ENCODE results near the gene LSMEM2. TPM values are rescaled to one million over a fixed set of nuclear protein-coding genes. Genes with fewer than 3 reads are reported as not detected.
A peak's percentile ranks its signal among the peaks of the same experiment; 100 is the strongest.
"Not testable (repeated sequence)": the region's sequence is repeated elsewhere in the genome, so short reads cannot be mapped to it uniquely, and the experiment has no call there.

LSMEM2 gene
- total and polyA plus RNA-seq, 8 donors: 0.15 to 0.61 (median 0.41) TPM; not detected in 1

DNA sequence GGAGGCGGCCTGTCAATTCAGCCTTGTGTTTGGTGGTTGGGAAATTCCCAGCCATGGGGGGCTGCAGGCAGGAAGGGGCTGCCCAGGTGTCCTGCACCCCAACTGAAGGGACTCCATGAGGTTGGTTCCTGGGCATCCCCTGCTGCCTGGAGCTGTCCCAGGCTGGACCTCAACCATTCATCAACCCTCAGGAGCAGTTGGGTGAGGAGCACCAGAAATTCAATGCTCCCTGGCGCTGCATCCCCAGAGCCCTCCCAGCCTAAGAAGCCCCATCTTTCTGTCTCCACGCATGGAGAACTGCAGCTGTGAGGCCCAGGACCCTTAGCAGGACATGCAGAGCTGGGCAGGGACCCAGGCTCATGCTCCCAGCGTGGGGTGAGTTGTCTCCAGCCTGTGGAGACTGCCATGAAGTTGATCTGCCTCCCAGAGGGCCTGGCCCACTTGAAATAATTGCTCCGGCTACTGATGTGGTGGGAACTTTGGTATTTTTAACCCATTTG, 17.9 kb upstream of the LSMEM2 start:
- TF ChIP-seq, protein P1, sequence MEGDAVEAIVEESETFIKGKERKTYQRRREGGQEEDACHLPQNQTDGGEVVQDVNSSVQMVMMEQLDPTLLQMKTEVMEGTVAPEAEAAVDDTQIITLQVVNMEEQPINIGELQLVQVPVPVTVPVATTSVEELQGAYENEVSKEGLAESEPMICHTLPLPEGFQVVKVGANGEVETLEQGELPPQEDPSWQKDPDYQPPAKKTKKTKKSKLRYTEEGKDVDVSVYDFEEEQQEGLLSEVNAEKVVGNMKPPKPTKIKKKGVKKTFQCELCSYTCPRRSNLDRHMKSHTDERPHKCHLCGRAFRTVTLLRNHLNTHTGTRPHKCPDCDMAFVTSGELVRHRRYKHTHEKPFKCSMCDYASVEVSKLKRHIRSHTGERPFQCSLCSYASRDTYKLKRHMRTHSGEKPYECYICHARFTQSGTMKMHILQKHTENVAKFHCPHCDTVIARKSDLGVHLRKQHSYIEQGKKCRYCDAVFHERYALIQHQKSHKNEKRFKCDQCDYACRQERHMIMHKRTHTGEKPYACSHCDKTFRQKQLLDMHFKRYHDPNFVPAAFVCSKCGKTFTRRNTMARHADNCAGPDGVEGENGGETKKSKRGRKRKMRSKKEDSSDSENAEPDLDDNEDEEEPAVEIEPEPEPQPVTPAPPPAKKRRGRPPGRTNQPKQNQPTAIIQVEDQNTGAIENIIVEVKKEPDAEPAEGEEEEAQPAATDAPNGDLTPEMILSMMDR (IDR thresholded peaks at IDR 0.05): no peak
- DNase-seq: peak in 1 of 4 donors; percentile 34
- intact Hi-C loops (cut with DNase I): no loop called here
- peak overlapping the region; percentile 88 to 98 for H3K27ac ChIP-seq
- peaks cover 27 to 81% of the 10 kb centered on the region in 2 donors for H3K4me1 ChIP-seq
- H3K36me3 ChIP-seq: peaks cover 0 to 38% of the 10 kb centered on the region in 2 donors
- no peak for ATAC-seq
- H3K4me3 ChIP-seq: peak overlapping the region; percentile 37 to 42
- H3K9me3 ChIP-seq: no peaks in the 10 kb centered on the region
- peaks cover 0 to under 1% of the 10 kb centered on the region in 2 donors for H3K27me3 ChIP-seq

DNA sequence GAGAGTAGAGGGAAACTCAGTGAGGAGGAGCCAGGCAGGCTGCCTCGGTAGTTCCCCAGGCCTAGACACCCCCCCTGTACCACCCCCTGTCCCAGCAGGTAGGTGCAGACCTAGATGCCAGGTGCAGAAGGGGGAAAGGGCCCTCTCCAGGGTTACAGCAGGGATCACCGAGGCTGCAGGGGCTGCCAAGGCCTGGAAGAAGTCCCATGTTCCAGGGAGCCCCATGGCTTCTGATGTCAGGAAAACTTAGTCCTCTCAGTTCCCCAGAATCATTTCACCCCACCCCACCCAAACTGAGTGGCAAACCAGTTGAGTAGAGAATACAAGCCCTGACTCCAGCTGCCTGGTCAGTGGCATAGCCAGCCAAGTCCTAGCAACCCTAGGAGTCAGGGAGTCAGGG, 17.4 kb upstream of the LSMEM2 start:
- no peak for ATAC-seq
- Histone ChIP-seq H3K9me3 (no peaks in the 10 kb centered on the region), H3K27ac (peak overlapping the region; percentile 88 to 98), H3K4me3 (no peak overlapping the region), H3K27me3 (peaks cover 0 to 6% of the 10 kb centered on the region in 2 donors), H3K4me1 (peaks cover 32 to 79% of the 10 kb centered on the region in 2 donors), H3K36me3 (peaks cover 0 to 33% of the 10 kb centered on the region in 2 donors)
- intact Hi-C loops (cut with DNase I): no loop called here
- TF ChIP-seq, protein P1 (IDR thresholded peaks at IDR 0.05): no peak
- peak in 1 of 4 donors; percentile 25 for DNase-seq

- Histone ChIP-seq H3K27me3 (peaks cover 0 to 13% of the 10 kb centered on the region in 2 donors), H3K4me1 (peaks cover 33 to 77% of the 10 kb centered on the region in 2 donors), H3K36me3 (peaks cover 0 to 26% of the 10 kb centered on the region in 2 donors), H3K27ac (peak overlapping the region in 1 of 2 donors; percentile 88)
- H3K4me3 ChIP-seq; ATAC-seq; H3K9me3 ChIP-seq; DNase-seq; intact Hi-C loops (cut with DNase I): not testable (repeated sequence)
Observed at GRCh38 chr3:50262200-50262599, 16.7 kb upstream of the LSMEM2 start.

DNA sequence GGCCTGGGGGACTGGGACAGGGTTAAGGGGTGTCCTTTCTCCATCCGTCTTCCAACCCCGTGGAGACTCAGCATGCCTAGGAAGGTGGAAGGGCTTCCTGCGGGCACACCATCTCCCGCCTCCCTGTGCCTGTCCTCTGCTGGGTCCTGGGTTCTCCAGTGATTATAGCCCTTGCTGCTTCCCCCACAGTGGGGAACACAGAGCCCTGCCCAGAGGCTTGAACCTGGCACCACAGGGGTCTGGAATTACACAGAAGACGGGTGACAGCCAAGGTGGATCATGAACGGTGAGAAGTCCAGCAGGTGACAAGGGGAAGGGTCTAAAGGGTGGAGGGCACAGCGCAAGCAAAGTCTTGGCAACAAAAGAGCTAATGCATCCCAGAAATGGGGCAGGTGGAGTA, 16.1 kb upstream of the LSMEM2 start:
- no peaks in the 10 kb centered on the region for H3K9me3 ChIP-seq
- no peak for ATAC-seq
- intact Hi-C loops (cut with DNase I): no loop called here
- peaks cover 0 to 18% of the 10 kb centered on the region in 2 donors for H3K27me3 ChIP-seq
- no peak overlapping the region for H3K27ac ChIP-seq
- TF ChIP-seq, protein P1 (IDR thresholded peaks at IDR 0.05): no peak
- peaks cover 37 to 77% of the 10 kb centered on the region in 2 donors for H3K4me1 ChIP-seq
- DNase-seq: no peak
- no peak overlapping the region for H3K4me3 ChIP-seq
- H3K36me3 ChIP-seq: peaks cover 0 to 20% of the 10 kb centered on the region in 2 donors

DNA sequence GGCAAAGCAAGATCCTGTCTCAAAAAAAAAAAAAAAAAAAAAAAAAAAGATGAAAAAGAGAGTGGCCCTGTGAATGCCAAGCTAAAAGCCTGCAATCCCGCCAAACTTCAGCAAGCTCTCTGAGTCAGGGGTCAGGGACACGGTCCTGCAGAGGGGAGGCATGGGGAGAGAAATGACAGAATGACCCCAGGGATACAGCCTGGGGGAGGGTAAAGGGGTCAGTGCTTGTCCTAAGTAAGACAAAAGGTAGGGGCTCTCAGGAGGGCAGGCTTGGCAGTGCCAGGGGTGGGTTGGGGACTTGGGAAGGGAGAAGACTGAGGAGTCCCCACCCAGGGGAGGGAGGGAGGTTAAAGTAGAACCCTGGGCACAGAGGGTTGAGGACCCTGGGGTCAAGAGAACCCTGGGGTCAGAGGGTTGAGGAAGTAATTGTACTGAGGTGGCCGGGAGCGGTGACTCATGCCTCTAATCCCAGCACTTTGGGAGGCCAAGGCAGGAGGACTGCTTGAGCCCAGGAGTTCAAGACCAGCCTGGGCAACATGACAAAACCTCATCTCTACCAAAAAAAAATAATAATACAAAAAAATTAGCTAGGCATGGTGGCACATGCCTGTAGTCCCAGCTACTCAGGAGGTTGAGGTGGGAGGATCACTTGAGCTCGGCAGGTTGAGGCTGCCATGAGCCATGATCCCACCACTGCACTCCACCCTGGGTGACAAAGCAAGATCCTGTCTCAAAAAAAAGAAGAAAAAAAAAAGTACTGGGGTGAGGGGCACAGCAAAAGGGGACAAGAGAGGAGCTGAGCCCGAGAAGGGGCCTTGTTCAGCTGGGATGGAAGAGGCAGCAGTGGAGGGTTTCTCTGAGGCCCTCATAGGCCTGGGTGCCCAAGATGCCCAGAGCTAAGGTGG, 15.2 kb upstream of the LSMEM2 start:
- H3K4me1 ChIP-seq: peaks cover 46 to 78% of the 10 kb centered on the region in 2 donors
- H3K9me3 ChIP-seq: no peaks in the 10 kb centered on the region
- peaks cover 0 to 21% of the 10 kb centered on the region in 2 donors for H3K27me3 ChIP-seq
- H3K4me3 ChIP-seq: no peak overlapping the region
- intact Hi-C loops (cut with DNase I): no loop called here
- H3K27ac ChIP-seq: peak overlapping the region; percentile 80 to 92
- TF ChIP-seq, protein P1 (IDR thresholded peaks at IDR 0.05): no peak
- ATAC-seq (no peak), DNase-seq (no peak)
- H3K36me3 ChIP-seq: peaks cover 0 to 11% of the 10 kb centered on the region in 2 donors
